H1 (cell line): Measurements from ENCODE around the gene TNIP1.

Source experiments
- BACH1 ChIP-seq: IDR thresholded peaks from 2 replicates; pipeline ENCODE4 v1.6.1; 2012; ENCODE audit warnings: low read length, improper control_type of control experiment
- CHD2 ChIP-seq: IDR thresholded peaks from 2 replicates; pipeline ENCODE4 v1.6.1; 2012; ENCODE audit warnings: low read length, improper control_type of control experiment
- KDM5A ChIP-seq: fragments of 200-600 bp; IDR thresholded peaks from 2 replicates; pipeline ENCODE4 v1.7.1; 2012; ENCODE audit warnings: mild to moderate bottlenecking, low read length, inconsistent platforms, mixed read lengths
- POLR2A ChIP-seq, 2 experiments: IDR thresholded peaks; 1 replicate in 1 of 2; 2 replicates in 1 of 2; pipeline ENCODE4 v1.6.1; 2011; ENCODE audit warnings: low read depth in 2 of 2, low read length in 2 of 2, mild to moderate bottlenecking in 2 of 2; ENCODE audit errors: control extremely low read depth in 1 of 2
- POLR2AphosphoS5 ChIP-seq: IDR thresholded peaks from 2 replicates; pipeline ENCODE4 v1.6.1; 2011; ENCODE audit warnings: low read depth, low read length
- RBBP5 ChIP-seq: IDR thresholded peaks from 2 replicates; pipeline ENCODE4 v1.7.1; 2012; ENCODE audit warnings: low read depth, mild to moderate bottlenecking, inconsistent platforms, low read length, moderate library complexity, borderline replicate concordance
- RFX5 ChIP-seq: IDR thresholded peaks from 2 replicates; pipeline ENCODE4 v1.6.1; 2011; ENCODE audit warnings: low read depth, low read length, improper control_type of control experiment, borderline replicate concordance
- YY1 ChIP-seq: IDR thresholded peaks from 2 replicates; pipeline ENCODE4 v1.6.1; 2011; ENCODE audit warnings: low read depth, mild to moderate bottlenecking, low read length
- TF ChIP-seq, protein P1 (sequence below), 3 experiments: IDR thresholded peaks; 1 replicate in 2 of 3; 2 replicates in 1 of 3; pipeline versions ENCODE4 v1.5.1 to v1.6.1; 2011; ENCODE audit warnings: low read length in 3 of 3, mild to moderate bottlenecking in 3 of 3, inconsistent platforms in 2 of 3, low read depth in 1 of 3, moderate library complexity in 1 of 3; ENCODE audit not compliant: insufficient read depth in 1 of 3; ENCODE audit errors: control extremely low read depth in 1 of 3

DNA sequence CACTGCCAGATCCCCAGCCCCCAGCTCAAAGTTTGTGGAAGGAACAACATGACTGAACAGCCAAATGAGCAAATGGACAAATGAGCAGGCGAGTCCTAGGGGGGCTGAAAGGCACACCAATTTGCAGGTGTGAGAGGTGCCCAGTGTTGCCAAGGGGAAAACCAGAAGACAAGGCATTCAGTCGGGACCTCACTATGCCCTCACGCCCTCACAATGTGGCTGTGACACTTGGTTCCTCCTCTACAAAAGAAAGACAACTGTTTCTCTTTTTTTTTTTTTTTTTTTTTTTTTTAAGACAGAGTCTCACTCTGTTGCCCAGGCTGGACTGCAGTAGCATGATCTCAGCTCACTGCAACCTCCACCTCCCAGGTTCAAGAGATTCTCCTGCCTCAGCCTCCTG is 28.0 kb downstream of the TNIP1 start:
- TF ChIP-seq POLR2A (IDR thresholded peaks at IDR 0.05; ENCODE audit: control extremely low read depth in 1 of 2, low read depth in 2 of 2, low read length in 2 of 2) (no peak), BACH1 (no peak), YY1 (no peak), KDM5A (no peak), RFX5 (no peak), CHD2 (no peak), POLR2AphosphoS5 (no peak), RBBP5 (no peak)
- TF ChIP-seq, protein P1, sequence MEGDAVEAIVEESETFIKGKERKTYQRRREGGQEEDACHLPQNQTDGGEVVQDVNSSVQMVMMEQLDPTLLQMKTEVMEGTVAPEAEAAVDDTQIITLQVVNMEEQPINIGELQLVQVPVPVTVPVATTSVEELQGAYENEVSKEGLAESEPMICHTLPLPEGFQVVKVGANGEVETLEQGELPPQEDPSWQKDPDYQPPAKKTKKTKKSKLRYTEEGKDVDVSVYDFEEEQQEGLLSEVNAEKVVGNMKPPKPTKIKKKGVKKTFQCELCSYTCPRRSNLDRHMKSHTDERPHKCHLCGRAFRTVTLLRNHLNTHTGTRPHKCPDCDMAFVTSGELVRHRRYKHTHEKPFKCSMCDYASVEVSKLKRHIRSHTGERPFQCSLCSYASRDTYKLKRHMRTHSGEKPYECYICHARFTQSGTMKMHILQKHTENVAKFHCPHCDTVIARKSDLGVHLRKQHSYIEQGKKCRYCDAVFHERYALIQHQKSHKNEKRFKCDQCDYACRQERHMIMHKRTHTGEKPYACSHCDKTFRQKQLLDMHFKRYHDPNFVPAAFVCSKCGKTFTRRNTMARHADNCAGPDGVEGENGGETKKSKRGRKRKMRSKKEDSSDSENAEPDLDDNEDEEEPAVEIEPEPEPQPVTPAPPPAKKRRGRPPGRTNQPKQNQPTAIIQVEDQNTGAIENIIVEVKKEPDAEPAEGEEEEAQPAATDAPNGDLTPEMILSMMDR (IDR thresholded peaks at IDR 0.05; ENCODE audit: control extremely low read depth in 1 of 3, insufficient read depth in 1 of 3, low read depth in 1 of 3, low read length in 3 of 3): no peak
